Skeletal muscle satellite cell (primary cell): Measurements from ENCODE around the gene CD99.

Experiments
- H3K27me3 ChIP-seq: 2 replicates; pipeline ENCODE4 v1.7.0; 2013; ENCODE audit warnings: low read length; ENCODE audit not compliant: control insufficient read depth, insufficient read depth
- H3K36me3 ChIP-seq: 2 replicates; pipeline ENCODE4 v1.7.0; 2013; ENCODE audit warnings: mild to moderate bottlenecking, control low read depth, low read length; ENCODE audit not compliant: insufficient read depth
- H3K4me1 ChIP-seq: 2 replicates; pipeline ENCODE4 v1.7.0; 2013; ENCODE audit warnings: low read length; ENCODE audit not compliant: control insufficient read depth, insufficient read depth
- H3K4me2 ChIP-seq: 2 replicates; pipeline ENCODE4 v1.7.0; 2013; ENCODE audit warnings: mild to moderate bottlenecking, low read length
- H3K4me3 ChIP-seq: 2 replicates; pipeline ENCODE4 v1.7.0; 2013; ENCODE audit warnings: low read length
- H3K9ac ChIP-seq: 2 replicates; pipeline ENCODE4 v1.7.0; 2013; ENCODE audit warnings: mild to moderate bottlenecking, low read depth, low read length, moderate library complexity
- H3K9me3 ChIP-seq: replicated peaks from 2 replicates; pipeline ENCODE4 v1.7.0; 2013; ENCODE audit warnings: mild to moderate bottlenecking, control low read depth, low read length

The CD99 gene

DNA sequence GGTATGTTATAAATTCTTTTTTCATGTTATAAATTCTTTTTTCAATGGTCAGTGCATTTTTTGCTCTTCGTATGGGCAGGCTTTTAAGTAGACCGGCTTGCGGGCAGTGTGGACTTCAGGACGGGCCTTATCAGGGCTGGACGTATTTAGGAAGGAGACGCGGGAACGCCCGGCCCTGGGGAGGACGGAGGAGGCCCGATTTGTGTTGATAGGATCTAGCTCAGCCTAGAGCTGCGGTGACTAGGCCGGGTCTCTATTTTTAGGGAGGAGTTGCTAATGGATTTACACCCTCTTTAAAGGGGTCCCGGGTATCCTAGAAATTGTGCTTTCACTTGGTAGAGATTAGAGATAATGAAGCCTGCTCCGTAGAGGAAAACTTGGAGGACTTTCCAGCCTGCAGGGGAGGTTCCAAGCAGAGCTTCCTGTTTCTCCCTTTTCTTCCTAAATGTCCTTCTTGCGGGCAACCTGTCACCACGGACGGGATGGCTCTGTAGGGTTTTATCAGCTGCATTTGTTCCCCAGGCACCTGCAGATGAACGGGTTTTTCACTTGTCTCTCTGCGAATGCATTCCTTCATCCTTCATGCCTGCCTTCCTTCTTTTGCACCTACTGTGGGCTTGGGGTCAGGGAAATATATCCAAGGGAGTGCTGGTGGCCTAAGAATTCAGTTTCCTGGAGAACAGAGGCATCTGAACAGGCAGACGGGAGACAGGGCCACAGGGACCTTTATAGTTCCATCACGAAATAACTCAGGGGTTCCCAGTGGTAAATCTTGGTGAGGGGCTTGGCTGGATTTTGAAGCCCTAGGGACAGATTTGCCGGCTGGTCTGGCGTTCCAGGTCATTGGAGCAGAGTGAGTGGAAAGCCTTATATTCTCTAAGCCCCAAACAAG is 1.4 kb downstream of the CD99 start:
- peak overlapping the region; percentile 97 for H3K9ac ChIP-seq
- H3K4me3 ChIP-seq = peak overlapping the region; percentile 99
- H3K4me1 ChIP-seq = peaks cover 38% of the 10 kb centered on the region

DNA sequence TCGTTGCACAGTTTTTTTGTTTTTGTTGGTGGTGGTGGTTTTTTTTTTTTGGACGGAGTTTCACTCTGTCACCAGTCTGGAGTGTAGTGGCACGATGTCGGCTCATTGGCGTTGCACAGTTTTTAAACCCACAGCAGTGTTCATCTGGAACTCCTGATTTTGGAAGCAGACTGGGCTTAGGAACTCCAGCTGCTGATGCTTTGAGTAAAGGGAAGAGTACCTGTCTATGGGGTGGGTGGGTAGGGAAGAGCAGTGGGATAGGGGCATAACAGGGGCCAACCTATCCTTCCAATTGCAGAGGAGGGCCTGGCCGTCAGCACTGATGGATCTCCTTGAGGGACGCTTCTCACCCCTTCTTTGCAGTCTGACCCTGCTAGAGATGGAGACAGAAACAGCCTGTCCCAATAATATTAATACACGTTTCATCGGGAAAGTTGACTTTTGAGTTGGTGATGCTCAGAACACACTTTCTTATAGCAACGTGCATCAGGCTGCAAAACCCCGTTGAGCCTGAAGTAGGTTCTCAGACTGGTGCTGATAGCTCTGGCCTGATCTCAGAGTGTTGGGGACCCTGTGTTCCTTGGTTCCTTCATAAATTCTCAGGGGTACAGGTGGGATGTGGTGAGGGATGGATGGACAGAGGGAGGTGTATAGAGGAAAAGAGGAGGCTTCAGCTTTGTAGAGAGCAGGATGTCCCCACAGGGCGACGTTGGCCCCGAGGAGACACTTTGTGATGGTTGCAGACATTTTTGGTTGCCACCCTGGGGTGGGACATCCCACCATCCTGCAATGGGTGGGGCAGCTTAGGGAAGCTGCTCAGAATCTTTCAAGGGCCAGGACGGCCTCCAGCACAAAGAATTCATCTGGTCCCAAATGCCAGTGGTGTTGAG is 2.3 kb downstream of the CD99 start:
- H3K27me3 ChIP-seq = no peaks in the 10 kb centered on the region
- H3K4me2 ChIP-seq = peak overlapping the region; percentile 90
- no peaks in the 10 kb centered on the region for H3K9me3 ChIP-seq
- H3K4me1 ChIP-seq = peaks cover 42% of the 10 kb centered on the region
- peak overlapping the region; percentile 97 for H3K9ac ChIP-seq
- peaks cover 6% of the 10 kb centered on the region for H3K36me3 ChIP-seq
- peak overlapping the region; percentile 99 for H3K4me3 ChIP-seq

More for the DNA sequence above, 1.4 kb downstream of the CD99 start:
- Histone ChIP-seq H3K9me3 (no peaks in the 10 kb centered on the region), H3K27me3 (peaks cover 4% of the 10 kb centered on the region), H3K4me2 (peak overlapping the region; percentile 90), H3K36me3 (peaks cover 2% of the 10 kb centered on the region)

GRCh38 chrX:2694914-2695267 is 3.8 kb downstream of the CD99 start:
- Histone ChIP-seq H3K9ac (no peak overlapping the region), H3K36me3 (peaks cover 8% of the 10 kb centered on the region), H3K4me1 (peaks cover 46% of the 10 kb centered on the region), H3K4me3 (no peak overlapping the region), H3K27me3 (no peaks in the 10 kb centered on the region), H3K4me2 (no peak overlapping the region), H3K9me3 (no peaks in the 10 kb centered on the region)

- peaks cover 46% of the 10 kb centered on the region for H3K4me1 ChIP-seq
- H3K27me3 ChIP-seq = no peaks in the 10 kb centered on the region
- H3K9me3 ChIP-seq = no peaks in the 10 kb centered on the region
- H3K36me3 ChIP-seq = peaks cover 15% of the 10 kb centered on the region
- peak overlapping the region; percentile 36 for H3K4me3 ChIP-seq
- H3K9ac ChIP-seq = peak overlapping the region; percentile 29
- peak overlapping the region; percentile 72 for H3K4me2 ChIP-seq
Measured at GRCh38 chrX:2696698-2697215, 5.7 kb downstream of the CD99 start.

- Histone ChIP-seq H3K4me3 (peak overlapping the region; percentile 36), H3K9ac (peak overlapping the region; percentile 29), H3K4me2 (peak overlapping the region; percentile 72), H3K4me1 (peaks cover 46% of the 10 kb centered on the region), H3K27me3 (no peaks in the 10 kb centered on the region), H3K36me3 (peaks cover 15% of the 10 kb centered on the region), H3K9me3 (no peaks in the 10 kb centered on the region)
Measured at GRCh38 chrX:2697306-2697705, 6.2 kb downstream of the CD99 start.

DNA sequence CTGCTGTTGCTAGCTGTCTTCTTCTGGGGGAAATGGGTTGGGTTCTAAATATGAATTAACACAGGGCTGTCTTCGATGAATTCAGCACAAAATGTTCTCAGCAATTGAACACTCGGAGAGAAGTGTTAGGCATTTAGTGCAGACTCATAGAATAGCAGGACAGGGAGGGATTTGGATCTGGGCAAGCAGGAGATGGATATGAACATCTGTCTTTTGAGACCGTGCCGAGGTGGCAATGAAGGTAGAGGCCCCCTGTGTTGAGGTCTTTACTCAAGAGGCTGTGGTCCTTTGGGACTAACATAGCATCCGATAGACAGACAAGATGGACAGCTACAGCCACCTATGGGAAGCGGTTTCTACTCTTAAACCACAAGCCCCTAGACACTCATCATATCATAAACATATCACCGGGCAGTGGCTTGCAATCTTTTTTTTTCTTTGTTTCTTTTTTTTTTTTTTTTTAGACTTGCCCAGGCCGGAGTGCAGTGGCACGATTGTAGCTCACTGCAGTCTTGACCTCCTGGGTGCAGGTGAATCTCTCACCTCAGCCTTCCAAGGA is 6.7 kb downstream of the CD99 start:
- no peaks in the 10 kb centered on the region for H3K27me3 ChIP-seq
- H3K4me1 ChIP-seq = peaks cover 42% of the 10 kb centered on the region
- H3K9ac ChIP-seq = no peak overlapping the region
- H3K4me2 ChIP-seq = peak overlapping the region; percentile 72
- H3K9me3 ChIP-seq = no peaks in the 10 kb centered on the region
- H3K4me3 ChIP-seq = no peak overlapping the region
- peaks cover 15% of the 10 kb centered on the region for H3K36me3 ChIP-seq

GRCh38 chrX:2698604-2699003 is 7.5 kb downstream of the CD99 start:
- H3K4me1 ChIP-seq = peaks cover 41% of the 10 kb centered on the region
- peaks cover 15% of the 10 kb centered on the region for H3K36me3 ChIP-seq
- H3K9ac ChIP-seq = no peak overlapping the region
- H3K4me3 ChIP-seq = no peak overlapping the region
- no peaks in the 10 kb centered on the region for H3K27me3 ChIP-seq
- no peak overlapping the region for H3K4me2 ChIP-seq
- H3K9me3 ChIP-seq = no peaks in the 10 kb centered on the region

DNA sequence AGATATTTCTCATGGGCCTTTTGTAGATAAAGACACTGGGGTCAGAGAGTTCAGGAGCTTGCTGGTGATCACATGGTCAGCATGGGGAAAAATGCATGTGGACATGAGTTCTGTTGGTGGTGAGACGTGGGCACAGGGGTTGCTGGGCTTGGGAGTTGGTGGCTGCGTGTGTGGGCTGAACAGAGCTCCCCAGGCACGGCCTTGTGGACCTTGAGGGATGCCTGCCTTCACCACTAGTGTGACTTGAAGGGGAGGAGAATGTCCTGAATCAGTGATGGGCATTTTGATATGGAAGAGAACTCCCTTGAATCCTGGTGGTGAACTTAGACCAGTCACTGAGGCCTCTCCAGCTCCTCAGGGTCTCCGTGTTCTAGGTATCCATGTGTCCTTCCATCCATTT is 8.9 kb downstream of the CD99 start:
- Histone ChIP-seq H3K36me3 (peaks cover 15% of the 10 kb centered on the region), H3K9ac (no peak overlapping the region), H3K27me3 (no peaks in the 10 kb centered on the region), H3K9me3 (no peaks in the 10 kb centered on the region), H3K4me1 (peaks cover 37% of the 10 kb centered on the region), H3K4me3 (no peak overlapping the region), H3K4me2 (no peak overlapping the region)

DNA sequence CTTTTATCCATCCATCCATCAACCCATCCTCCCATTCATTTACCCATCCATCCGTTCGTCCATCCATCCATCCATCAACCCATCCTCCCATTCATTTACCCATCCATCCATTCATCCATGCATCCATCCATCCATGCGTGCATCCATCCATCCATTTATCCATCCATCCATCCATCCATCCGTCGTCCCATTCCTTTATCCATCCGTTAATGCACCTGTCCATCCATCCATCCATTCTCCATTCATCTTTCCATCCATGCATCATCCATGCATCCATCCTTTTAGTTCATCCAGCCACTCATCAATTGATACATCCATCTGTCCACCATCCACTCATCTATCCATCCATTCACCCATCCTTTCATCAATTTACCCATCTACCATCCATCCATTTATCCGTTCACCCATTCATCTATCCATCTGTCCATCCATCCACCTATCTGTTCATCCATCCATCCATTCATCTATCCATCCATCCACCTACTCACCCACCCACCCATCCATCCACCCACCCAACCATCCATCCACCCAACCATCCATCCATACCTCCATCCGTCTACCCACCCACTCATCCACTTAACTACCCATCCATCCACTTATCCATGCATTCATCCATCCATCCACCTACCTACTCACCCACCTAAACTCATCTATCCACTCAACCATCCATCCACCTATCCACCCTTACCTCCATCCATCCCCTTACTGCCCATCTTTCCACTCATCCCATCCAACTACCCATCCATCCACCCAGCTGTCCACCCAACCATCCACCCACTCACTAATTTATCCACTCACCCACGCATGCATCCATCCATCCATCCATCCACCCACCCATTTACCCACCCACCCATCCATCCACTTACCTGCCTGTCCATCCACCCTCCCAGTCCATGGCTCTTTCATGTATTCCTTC is 9.6 kb downstream of the CD99 start:
- Histone ChIP-seq H3K36me3 (peaks cover 15% of the 10 kb centered on the region), H3K4me2 (no peak overlapping the region), H3K9me3 (no peaks in the 10 kb centered on the region), H3K4me3 (no peak overlapping the region), H3K27me3 (no peaks in the 10 kb centered on the region), H3K4me1 (peaks cover 42% of the 10 kb centered on the region), H3K9ac (no peak overlapping the region)

DNA sequence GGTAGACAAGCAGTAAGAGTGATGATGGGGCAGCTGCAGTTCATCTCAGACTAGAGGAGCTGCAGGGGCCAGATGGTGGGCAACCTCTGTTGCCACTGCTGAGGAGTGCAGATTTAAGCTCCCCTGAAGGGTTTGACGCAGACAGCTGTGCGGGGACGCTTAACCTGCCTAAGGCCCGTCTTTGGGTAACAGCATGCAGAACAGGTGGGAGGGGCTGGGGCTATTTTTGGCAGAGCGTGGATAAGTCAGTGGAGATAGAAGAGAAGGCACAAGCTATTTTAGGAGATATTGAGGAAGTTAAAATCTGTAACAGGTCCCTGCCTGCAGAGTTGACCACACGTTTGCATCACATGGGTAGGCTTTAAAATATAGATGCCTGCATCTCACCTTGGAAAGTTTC is 10.5 kb downstream of the CD99 start:
- Histone ChIP-seq H3K36me3 (peaks cover 15% of the 10 kb centered on the region), H3K9me3 (no peaks in the 10 kb centered on the region), H3K4me1 (peaks cover 40% of the 10 kb centered on the region), H3K4me2 (no peak overlapping the region), H3K4me3 (no peak overlapping the region), H3K27me3 (no peaks in the 10 kb centered on the region), H3K9ac (no peak overlapping the region)
